CD4-positive, alpha-beta T cell treated with Interleukin-6 at 100 ng/mL for 8 hours (primary cell): Measurements from ENCODE around the gene PTPA.

Experiments used
- DNase-seq: peaks from one replicate; pipeline ENCODE4 v3.0.0-alpha.2; 2020; ENCODE audit warnings: mixed read lengths, low spot score

PTPA gene

DNA sequence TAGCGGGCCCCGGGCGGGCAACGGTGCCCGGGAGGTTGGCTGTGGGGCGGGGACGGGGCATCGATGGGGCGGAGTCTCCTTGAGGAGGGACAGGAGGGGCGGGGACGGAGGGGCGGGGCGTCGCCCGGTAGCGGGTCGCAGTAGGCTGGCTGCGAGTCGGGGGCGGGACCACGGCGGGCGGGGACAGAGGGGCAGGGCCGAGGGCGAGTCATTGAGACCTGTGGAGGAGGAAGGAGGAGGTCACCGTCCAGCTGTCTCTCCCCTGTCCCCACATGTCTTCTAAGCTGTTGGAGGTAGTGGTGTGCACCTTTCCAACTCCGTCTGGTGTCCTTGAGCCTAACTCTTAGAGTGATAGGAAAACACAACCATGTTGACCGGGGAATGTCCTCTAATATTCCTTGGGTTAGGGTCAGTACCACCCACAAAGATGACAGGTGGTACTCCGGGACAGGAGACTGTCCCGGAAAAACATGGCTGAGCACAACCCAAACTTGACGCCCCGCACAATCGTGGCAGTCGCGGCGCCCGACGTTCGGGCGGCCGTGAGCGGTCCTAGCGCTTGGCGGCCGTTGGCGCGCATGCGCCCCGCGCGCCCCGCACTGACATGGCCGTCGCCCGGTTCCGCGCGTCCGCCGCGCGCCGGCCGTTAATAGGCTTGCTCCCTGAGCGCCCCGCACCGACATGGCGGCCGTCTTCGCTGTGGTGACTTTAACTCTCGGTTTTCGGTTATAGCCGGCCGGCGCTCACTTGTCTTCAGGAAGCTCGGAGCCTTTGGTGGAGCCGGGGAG, at the start of gene PTPA, which contains the start of gene CRAT:
Gene PTPA (plus strand): TSS at position 676 of the 788 bp plus-strand sequence. CDS start 186 bp downstream, outside the sequence.
Gene CRAT (minus strand): TSS at position 54 of the 788 bp plus-strand sequence. CDS start 284 bp downstream, outside the sequence.
- DNase-seq, result peak; percentile 97

DNA sequence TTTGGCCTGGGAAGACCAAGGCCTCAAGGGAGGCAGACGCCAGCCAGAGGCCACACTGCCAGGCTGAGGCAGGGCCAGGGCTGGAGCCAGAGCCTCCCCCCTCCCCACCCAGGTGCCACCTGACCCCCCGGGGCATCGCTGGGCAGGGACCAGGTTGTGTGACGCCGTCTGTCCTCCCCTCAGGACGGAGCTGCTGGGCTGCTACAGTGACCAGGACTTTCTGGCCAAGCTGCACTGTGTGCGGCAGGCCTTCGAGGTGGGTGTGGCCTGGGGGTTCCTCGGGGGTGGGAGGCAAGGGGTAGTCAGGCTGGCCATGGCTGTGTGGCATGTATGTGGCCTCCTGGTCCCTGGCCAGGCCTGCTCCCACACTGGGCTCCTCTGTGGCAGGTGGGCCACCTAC, 48.2 kb upstream of the PTPA start:
- no peak for DNase-seq

DNA sequence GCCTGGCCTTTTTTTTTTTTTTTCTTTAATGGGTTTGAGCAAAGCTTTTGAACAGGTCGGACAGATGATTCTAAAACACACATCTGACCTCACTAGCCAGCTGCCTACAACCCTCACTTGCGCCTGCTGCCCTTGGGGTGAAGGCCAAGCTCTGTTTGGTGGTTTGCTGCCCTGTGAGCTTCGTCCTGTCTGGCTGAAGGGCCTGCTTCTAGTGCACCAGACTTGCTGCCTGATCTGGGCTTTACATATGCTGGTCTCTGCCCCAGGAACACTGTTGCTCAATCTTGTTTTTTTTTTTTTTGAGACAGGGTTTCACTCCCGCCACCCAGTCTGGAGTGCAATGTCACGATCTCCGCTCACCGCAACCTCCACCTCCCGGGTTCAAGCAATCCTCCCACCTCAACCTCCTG, 46.7 kb upstream of the PTPA start:
- DNase-seq, result no peak

DNA sequence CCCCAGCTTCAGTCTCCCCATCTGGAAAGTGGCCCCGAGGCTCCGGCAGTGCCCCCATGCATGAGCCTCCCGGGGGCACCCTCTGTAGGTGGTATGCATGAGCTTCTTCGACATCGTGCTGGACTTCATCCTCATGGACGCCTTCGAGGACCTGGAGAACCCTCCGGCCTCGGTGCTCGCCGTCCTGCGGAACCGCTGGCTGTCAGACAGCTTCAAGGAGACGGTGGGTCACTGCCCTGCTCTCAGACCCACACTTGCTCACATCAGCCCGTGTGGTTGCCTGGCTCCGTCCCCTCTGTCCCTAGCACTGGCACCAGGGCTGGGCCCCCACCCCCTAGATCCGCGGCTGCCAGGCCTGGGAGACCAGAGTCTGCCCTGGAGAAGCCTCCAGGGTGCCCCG, 43.1 kb upstream of the PTPA start:
- no peak for DNase-seq

- peak; percentile 66 for DNase-seq
Measured at GRCh38 chr9:129068990-129069861, 42.0 kb upstream of the PTPA start.

- DNase-seq, result no peak
Measured at GRCh38 chr9:129069862-129070641, 41.2 kb upstream of the PTPA start.

GRCh38 chr9:129070696-129071525, 40.3 kb upstream of the PTPA start:
- no peak for DNase-seq

- peak; percentile 30 for DNase-seq
Measured at GRCh38 chr9:129071526-129072126, 39.6 kb upstream of the PTPA start.

GRCh38 chr9:129072171-129072570, 39.0 kb upstream of the PTPA start:
- no peak for DNase-seq

GRCh38 chr9:129073404-129073803, 37.8 kb upstream of the PTPA start:
- peak; percentile 29 for DNase-seq

GRCh38 chr9:129074106-129074505, 37.1 kb upstream of the PTPA start:
- no peak for DNase-seq

GRCh38 chr9:129075996-129076639, 35.1 kb upstream of the PTPA start:
- DNase-seq, result no peak

- no peak for DNase-seq
Measured at GRCh38 chr9:129076640-129077037, 34.6 kb upstream of the PTPA start.

GRCh38 chr9:129077236-129077635, 34.0 kb upstream of the PTPA start:
- DNase-seq, result no peak

GRCh38 chr9:129078691-129079503, 32.3 kb upstream of the PTPA start:
- DNase-seq, result no peak

DNA sequence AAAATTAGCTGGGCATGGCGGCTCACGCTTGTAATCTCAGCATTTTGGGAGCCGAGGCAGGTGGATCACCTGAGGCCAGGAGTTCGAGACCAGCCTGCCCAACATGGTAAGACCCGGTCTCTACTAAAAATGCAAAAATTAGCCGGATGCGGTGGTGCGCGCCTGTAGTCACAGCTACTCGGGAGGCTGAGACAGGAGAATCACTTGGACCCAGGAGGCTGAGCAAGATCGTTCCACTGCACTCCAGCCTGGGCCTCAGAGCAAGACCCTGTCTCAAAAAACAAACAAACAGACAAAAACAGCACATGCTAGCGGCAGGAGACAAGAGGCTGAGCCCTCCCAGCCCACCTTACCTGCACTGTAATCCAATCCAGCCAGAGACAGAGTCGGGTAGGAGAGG, 31.4 kb upstream of the PTPA start:
- DNase-seq, result no peak

DNA sequence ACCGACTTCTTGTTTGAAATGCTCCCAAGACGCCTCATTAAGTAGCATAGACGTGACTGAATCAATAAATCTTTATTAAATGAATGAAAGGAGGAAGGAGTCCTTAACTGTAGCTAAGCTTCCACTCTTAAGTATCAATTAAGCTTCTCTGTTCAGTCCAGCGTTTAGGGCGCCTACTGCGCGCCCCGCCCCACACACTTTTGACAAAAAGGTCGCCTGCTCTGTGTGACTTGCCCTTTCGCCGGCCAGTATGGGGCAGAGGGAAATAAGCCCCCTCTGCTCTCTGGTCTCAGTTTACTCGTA, 31.0 kb upstream of the PTPA start:
- DNase-seq, result no peak

DNA sequence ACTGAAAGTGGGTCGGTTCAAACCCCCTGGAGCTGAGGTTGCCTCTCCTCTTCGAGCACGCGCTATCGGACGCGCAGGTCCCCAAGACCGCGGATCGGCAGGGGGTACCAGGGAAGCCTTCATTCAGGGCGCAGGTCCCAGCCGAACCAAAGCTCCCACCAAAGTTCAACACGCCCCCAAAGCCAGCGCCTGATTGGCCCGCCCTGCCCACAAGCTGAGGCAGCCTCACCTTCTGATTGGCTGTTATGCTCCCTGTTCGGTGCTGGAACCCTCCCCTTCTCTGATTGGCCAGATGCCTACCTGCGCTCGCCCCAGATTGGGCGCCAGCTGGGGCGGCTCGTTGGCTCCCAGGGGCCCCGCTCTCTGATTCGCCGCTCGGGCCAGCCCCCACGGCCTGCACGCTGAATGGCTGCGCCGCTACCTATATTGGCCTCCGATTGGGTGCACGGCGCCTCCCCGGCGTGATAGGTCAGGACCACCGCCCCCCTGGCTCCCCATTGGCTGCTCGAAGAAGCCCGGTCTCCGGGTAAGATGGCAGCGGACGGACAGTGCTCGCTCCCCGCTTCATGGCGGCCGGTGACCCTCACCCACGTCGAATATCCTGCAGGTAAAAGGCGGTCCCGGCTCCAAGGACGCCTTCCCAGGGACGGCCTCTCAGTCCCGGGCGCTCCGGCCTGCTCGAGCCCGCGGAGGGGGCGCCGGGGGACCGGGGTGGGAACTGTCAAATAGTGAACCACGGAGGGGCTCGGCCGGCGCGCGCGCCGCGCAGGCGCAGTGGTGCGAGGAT, 30.4 kb upstream of the PTPA start, which contains the start of gene DOLPP1:
Gene DOLPP1 (plus strand): TSS at position 511 of the 787 bp plus-strand sequence. CDS start 21 bp downstream, at position 532.
- peak; percentile 99 for DNase-seq
